ENCODE data around the gene NTN1.

The NTN1 gene

GRCh38 chr17:9220398-9221146, 199.3 kb downstream of the NTN1 start:
- DNase-seq, result no peak

GRCh38 chr17:9221147-9221921, 200.0 kb downstream of the NTN1 start:
- DNase-seq, result no peak

- DNase-seq, result no peak
Observed at GRCh38 chr17:9221922-9222180, 200.5 kb downstream of the NTN1 start.

DNA sequence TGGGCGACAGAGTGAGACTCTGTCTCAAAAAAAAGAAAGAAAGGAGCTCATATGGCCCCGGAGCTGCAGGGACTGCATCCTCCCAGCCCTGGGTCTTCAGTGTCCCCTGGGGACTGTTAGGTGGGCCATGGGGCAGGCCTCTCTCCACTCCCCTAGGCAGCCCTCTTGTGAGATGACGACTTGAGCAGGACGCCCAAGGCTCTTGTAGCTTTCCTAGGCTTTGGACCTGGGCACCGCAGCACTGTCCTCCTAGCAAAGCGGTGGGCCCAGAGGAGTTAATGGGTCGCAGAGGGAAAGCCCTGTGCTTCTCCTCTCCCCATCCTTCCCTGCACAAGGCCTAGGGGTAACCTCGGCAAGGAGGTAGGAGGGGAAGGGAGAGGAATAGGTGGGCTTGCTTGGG, 202.2 kb downstream of the NTN1 start:
- DNase-seq, result no peak

DNA sequence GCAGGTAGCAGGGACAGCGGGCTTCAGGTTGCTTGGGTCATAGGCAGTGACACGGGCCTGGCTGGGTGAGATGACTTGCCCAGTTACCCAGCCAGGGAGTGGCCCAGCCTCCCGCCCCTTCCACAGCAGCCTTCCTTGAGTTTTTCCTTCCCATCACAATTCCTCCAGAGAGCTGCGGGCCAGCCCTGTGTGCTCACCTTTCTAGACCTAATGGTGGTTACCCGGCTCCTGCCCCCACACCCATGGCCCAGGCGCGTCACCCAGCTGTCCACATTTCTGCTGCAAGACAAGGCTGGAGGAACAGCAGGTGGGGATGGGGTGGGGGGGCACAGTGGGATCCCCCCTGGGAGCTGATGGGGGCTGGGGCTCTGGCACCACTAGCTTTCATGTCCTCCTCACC, 203.2 kb downstream of the NTN1 start:
- no peak for DNase-seq

DNA sequence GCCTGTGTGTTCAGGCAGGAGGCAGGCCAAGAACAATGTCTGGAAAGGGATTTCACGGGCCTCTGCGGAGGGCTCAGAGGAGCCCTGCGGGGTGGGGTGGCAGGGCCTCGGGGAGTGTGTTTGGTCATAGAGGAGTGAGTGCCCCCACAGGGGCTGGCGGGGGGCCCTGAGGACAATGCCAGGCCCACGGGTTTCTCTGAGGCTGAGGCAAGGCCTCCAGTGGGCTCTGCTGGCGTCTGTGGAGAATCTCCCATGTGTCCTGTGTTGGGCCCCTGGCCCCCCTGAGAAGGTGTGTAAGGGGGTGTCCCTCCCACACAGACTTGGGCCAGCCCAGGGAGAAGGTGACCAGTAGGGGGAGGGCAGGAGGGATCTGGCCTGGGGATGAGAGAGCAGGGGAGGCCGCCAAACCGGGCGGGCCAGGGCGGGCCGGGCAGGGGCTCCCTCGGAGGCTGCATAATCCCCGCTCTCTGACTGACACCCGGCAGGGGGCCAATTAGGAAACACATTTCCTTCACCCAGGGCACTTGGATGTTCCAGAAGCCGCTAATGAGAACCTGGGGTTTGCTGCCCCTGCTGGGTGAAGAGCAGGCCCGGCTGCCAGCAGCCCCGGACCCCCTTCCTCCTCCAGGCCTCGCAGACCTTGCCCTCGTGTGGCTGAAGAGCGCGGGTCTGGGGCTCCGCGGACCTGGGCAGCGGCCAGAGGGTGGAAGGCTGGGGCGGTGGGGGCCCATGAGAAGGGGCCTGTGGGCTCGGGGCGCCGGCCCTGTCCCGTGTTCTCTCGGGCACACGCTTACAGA, 204.2 kb downstream of the NTN1 start:
- DNase-seq, result no peak

DNA sequence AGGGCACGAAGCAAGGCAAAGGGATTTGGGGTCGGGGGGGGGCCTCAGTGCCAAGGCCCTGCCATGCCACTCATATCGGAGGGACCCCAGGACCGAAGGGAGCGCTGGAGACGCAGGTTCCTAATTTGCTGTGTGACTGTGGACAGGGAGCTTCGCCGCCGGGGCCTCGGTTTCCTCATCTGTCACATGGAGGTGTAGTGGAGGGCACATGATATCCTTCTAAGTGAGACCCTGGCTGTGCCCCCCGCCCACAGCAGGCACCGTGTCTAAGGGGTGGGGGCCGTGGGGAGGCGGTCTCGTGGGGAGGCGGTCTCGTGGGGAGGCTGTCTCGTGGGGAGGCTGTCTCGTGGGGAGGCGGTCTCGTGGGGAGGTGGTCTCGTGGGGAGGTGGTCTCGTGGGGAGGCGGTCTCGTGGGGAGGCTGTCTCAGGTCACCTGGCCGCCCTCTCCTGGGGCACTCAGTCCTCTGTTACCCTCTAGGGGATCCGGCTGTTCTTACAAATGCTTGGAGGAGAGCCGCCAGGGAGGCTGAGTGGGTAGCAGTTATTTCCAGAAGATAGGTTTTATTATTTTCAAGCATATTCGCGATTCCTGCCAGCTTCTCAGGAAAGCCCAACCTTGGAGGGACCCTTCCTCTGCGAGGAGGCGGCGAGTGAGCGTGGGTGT, 205.0 kb downstream of the NTN1 start:
- DNase-seq, result no peak

- peak; percentile 24 for DNase-seq
Observed at GRCh38 chr17:9226794-9227135, 205.5 kb downstream of the NTN1 start.

GRCh38 chr17:9227819-9228407, 206.6 kb downstream of the NTN1 start:
- DNase-seq, result no peak

GRCh38 chr17:9228408-9229159, 207.3 kb downstream of the NTN1 start:
- DNase-seq, result no peak

GRCh38 chr17:9229160-9229825, 208.0 kb downstream of the NTN1 start:
- no peak for DNase-seq

- no peak for DNase-seq
Observed at GRCh38 chr17:9229826-9230201, 208.5 kb downstream of the NTN1 start.

GRCh38 chr17:9230346-9230745, 209.0 kb downstream of the NTN1 start:
- no peak for DNase-seq

DNA sequence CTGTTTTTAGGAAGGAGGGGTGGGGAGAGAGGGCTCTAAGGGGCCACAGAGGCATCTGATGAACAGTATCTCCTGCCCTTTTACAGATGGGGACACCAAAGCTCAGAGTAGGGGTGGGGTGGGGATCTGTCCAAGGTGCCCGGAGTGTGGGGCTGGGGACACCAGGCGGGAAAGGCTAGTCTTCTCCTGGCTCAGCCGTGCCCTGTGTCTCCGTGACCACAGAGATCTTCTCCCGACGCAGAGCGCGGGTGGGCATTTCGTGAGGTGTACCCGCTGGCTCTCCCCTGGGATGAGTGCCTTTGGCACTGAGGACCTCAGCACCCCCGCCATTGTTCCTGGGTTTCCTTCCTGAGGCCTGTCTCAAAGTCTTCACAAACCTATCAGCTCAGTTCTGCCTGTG, 209.6 kb downstream of the NTN1 start:
- DNase-seq, result no peak

DNA sequence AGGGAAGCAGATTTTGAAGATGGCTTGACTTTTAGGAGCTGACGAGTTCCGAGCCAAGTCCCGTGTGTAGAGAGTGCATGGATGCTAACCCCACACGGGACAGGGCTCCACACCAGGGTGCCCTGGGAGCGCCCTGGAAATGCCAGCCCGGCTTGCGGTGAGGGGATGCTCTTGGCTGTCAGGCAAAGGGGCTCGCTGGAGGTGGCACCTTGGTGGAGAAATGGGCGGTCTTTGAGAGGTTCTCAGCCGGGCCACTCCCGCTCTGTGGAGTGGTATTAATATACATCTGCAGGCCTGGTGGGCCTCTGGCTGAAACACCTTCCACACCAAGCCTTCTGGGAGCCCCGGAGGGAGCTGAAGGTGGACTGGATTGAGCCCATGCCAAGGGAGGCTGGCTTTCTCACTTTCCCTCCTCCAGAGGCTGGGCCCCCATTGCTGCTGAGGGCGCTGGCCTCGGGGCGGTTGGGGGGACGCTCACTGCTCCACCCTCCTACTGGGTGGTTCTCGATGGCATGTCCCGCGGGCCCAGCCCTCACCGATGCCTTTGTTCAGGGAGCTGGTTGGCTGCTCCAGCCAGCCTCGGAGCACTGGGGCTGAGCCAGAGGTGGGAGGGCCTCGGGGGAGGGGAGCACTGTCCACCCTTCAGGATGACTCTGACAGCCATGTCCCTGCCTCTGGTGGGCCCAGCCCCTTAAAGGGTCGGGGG, 210.3 kb downstream of the NTN1 start:
- DNase-seq, result no peak

- DNase-seq, result no peak
Observed at GRCh38 chr17:9232155-9232475, 210.8 kb downstream of the NTN1 start.

- DNase-seq, result no peak
Observed at GRCh38 chr17:9232591-9233270, 211.4 kb downstream of the NTN1 start.

- no peak for DNase-seq
Observed at GRCh38 chr17:9233271-9233599, 211.9 kb downstream of the NTN1 start.

GRCh38 chr17:9233761-9234160, 212.5 kb downstream of the NTN1 start:
- no peak for DNase-seq

DNA sequence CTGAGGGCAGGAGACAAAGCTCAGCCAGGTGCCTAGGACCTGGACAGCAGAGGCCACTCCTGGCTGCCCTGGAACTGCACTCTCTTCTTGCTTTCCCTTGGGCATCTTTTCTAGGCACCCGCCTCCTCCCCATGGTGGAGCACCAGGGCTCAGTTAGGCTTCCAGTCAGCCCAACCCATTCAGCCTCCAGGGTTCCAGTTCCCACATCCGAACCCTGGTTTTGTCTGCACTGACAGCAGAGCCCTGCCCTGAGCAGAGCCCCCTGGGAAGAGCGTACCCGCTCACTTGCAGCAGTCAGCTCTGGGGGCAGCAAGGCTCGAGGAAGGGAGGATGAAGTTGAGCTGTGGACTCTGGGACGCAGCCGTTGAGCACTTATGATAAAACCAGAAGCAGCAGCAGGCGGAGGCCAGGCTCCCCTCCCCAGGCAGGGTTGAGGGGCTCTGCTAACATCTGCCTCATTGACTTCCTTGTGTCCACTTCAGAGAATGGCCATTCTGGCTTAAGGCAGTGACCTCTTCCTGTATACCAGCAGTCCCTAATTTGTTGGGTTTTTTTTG, 213.2 kb downstream of the NTN1 start:
- DNase-seq, result no peak

All from central memory CD4-positive, alpha-beta T cell (primary cell).